Panc1 (cell line): Measurements from ENCODE around the gene CCT5. TPM values are rescaled to one million over a fixed set of nuclear protein-coding genes. Genes with fewer than 3 reads are reported as not detected.
A peak's percentile ranks its signal among the peaks of the same experiment; 100 is the strongest.

ENCODE experiments used
- ATAC-seq: fragments of 200-7000 bp; cut with Tn5 transposase; 2 replicates; pipeline ENCODE4 v1.9.1; 2020; ENCODE audit warnings: mild to moderate bottlenecking, moderate library complexity
- BruUV-seq: library from RNA; stranded (reverse); fragments of 400-500 nt; replicated peaks from 2 replicates; lab custom pipeline; 2021; lab: Mats Ljungman, UMichigan
- CTCF ChIA-PET: fragments of 300-600 bp; sonication (Branson Sonifier 250); formaldehyde crosslinking; loops from one replicate; lab custom pipeline; 2022; ENCODE audit warnings: antibody characterized with exemption; lab: Charles Lee
- POLR2A ChIA-PET: fragments of 300-600 bp; sonication (Branson Sonifier 250); formaldehyde crosslinking; loops from one replicate; lab custom pipeline; 2022; ENCODE audit warnings: antibody characterized with exemption; lab: Charles Lee
- DNase-seq: peaks from one replicate; pipeline ENCODE4 v3.0.0-alpha.2; 2010; ENCODE audit warnings: low read depth, low spot score
- H3K27ac ChIP-seq: 2 replicates; pipeline ENCODE4 v1.5.1; 2011; ENCODE audit warnings: mild to moderate bottlenecking, low read length, inconsistent platforms
- H3K27me3 ChIP-seq: fragments of 200-500 bp; sonication (Bioruptor generic); 2 replicates; pipeline ENCODE4 v1.6.0; 2014; ENCODE audit warnings: low read length, inconsistent platforms; ENCODE audit not compliant: control insufficient read depth, insufficient read depth
- H3K36me3 ChIP-seq: fragments of 200-500 bp; sonication (Bioruptor generic); 2 replicates; pipeline ENCODE4 v1.5.1; 2014; ENCODE audit warnings: inconsistent platforms, mild to moderate bottlenecking, low read length, moderate library complexity; ENCODE audit not compliant: control insufficient read depth, insufficient read depth
- H3K4me1 ChIP-seq: 2 replicates; pipeline ENCODE4 v1.5.1; 2011; ENCODE audit warnings: inconsistent platforms, mild to moderate bottlenecking, low read length, moderate library complexity; ENCODE audit not compliant: control insufficient read depth, insufficient read depth
- H3K4me3 ChIP-seq, 2 experiments: 2 replicates each; pipeline ENCODE4 v1.5.1; 2011 to 2012; ENCODE audit warnings: low read depth in 2 of 2, low read length in 2 of 2, mild to moderate bottlenecking in 2 of 2, inconsistent platforms in 1 of 2, moderate library complexity in 1 of 2
- H3K9me3 ChIP-seq: fragments of 200-500 bp; sonication (Bioruptor generic); 2 replicates; pipeline ENCODE4 v1.5.1; 2014; ENCODE audit warnings: low read depth, mild to moderate bottlenecking, inconsistent platforms, low read length, moderate library complexity; ENCODE audit not compliant: control insufficient read depth, insufficient read depth
- POLR2AphosphoS5 ChIP-seq: IDR thresholded peaks from 2 replicates; pipeline ENCODE4 v1.6.1; 2012; ENCODE audit warnings: mild to moderate bottlenecking, low read depth, low read length, moderate library complexity
- SIN3A ChIP-seq: IDR thresholded peaks from 2 replicates; pipeline ENCODE4 v1.6.1; 2012; ENCODE audit warnings: low read depth, mild to moderate bottlenecking, low read length, moderate library complexity, borderline replicate concordance; ENCODE audit not compliant: insufficient read depth
- TCF7L2 ChIP-seq: IDR thresholded peaks from 2 replicates; pipeline ENCODE4 v1.6.1; 2011; ENCODE audit warnings: mild to moderate bottlenecking, low read depth, low read length, inconsistent platforms
- in situ Hi-C: cut with HindIII; loops from 2 replicates; pipeline ENCODE4 v1.10.0; 2016; ENCODE audit warnings: low sequenced_read_pairs, low pct_unique_long_range_greater_than_20kb
- intact Hi-C: fragments of 100-400 bp; cut with micrococcal nuclease; formaldehyde crosslinking; loops from one replicate; pipeline ENCODE4 v1.10.0; 2022; ENCODE audit not compliant: unreplicated experiment
- total RNA-seq: library from RNA; stranded (reverse); gene quantifications from one replicate; pipeline ENCODE4 v1.2.1, GENCODE V29; 2021; ENCODE audit not compliant: unreplicated experiment
- TF ChIP-seq, protein P1 (sequence below): fragments of 450-650 bp; IDR thresholded peaks from 2 replicates; pipeline ENCODE4 v1.5.1; 2017; ENCODE audit warnings: mild to moderate bottlenecking
- TF ChIP-seq, protein P2 (sequence below), 2 experiments: IDR thresholded peaks; 2 replicates each; pipeline ENCODE4 v1.6.1; 2011 to 2012; ENCODE audit warnings: low read depth in 2 of 2, control low read depth in 1 of 2, low read length in 1 of 2, mild to moderate bottlenecking in 1 of 2, moderate library complexity in 1 of 2; ENCODE audit not compliant: insufficient read depth in 1 of 2

Gene CCT5
- total RNA-seq, 1 experiment from 2014 or later = 476 TPM

DNA sequence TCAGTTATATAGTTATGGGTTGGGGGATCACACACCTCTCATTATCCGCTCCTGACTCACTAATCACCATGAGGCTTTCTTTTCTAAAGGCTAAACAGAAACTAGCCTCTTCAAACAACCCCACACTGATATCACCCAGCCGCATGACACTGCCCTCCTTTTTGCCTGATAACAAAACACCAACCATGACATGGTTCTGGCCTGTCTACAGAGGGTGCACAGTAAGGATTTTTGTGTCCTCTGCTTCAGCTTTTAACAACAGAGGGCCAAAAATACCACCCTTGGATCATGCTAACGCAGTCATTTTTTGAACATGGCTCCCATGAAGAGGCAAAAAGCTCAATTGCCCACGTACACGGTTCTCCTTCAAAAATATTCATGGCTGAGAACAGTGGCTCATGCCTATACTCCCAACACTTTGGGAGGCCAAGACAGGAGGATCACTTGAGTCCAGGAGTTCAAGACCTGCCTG, 53.7 kb downstream of the CCT5 start:
- CTCF ChIA-PET = interaction anchor here (1.7 kb wide), 1 partner anchor 20 kb away, joined by 5 read pairs; no protein-coding TSS in a partner anchor
- intact Hi-C loops (no loop called here), in situ Hi-C loops (no loop called here)

GRCh38 chr5:10304932-10305331, 54.9 kb downstream of the CCT5 start:
- CTCF ChIA-PET = interaction anchor here (1.7 kb wide), 1 partner anchor 21 kb away, joined by 5 read pairs; no protein-coding TSS in a partner anchor
- ATAC-seq = peak; percentile 29; the same call in 1 of the 2 replicates

More for the DNA sequence above, 53.7 kb downstream of the CCT5 start:
- Histone ChIP-seq H3K27me3 (no peaks in the 10 kb centered on the region), H3K4me3 (no peak overlapping the region), H3K36me3 (no peaks in the 10 kb centered on the region), H3K9me3 (no peaks in the 10 kb centered on the region), H3K27ac (peak overlapping the region; percentile 26; the same call in 1 of the 2 replicates), H3K4me1 (peaks cover 45% of the 10 kb centered on the region)
- DNase-seq (no peak), ATAC-seq (no peak)
- no peak for TF ChIP-seq TCF7L2
- TF ChIP-seq, protein P1, sequence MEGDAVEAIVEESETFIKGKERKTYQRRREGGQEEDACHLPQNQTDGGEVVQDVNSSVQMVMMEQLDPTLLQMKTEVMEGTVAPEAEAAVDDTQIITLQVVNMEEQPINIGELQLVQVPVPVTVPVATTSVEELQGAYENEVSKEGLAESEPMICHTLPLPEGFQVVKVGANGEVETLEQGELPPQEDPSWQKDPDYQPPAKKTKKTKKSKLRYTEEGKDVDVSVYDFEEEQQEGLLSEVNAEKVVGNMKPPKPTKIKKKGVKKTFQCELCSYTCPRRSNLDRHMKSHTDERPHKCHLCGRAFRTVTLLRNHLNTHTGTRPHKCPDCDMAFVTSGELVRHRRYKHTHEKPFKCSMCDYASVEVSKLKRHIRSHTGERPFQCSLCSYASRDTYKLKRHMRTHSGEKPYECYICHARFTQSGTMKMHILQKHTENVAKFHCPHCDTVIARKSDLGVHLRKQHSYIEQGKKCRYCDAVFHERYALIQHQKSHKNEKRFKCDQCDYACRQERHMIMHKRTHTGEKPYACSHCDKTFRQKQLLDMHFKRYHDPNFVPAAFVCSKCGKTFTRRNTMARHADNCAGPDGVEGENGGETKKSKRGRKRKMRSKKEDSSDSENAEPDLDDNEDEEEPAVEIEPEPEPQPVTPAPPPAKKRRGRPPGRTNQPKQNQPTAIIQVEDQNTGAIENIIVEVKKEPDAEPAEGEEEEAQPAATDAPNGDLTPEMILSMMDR = no peak
- TF ChIP-seq SIN3A = no peak
- TF ChIP-seq, protein P2, sequence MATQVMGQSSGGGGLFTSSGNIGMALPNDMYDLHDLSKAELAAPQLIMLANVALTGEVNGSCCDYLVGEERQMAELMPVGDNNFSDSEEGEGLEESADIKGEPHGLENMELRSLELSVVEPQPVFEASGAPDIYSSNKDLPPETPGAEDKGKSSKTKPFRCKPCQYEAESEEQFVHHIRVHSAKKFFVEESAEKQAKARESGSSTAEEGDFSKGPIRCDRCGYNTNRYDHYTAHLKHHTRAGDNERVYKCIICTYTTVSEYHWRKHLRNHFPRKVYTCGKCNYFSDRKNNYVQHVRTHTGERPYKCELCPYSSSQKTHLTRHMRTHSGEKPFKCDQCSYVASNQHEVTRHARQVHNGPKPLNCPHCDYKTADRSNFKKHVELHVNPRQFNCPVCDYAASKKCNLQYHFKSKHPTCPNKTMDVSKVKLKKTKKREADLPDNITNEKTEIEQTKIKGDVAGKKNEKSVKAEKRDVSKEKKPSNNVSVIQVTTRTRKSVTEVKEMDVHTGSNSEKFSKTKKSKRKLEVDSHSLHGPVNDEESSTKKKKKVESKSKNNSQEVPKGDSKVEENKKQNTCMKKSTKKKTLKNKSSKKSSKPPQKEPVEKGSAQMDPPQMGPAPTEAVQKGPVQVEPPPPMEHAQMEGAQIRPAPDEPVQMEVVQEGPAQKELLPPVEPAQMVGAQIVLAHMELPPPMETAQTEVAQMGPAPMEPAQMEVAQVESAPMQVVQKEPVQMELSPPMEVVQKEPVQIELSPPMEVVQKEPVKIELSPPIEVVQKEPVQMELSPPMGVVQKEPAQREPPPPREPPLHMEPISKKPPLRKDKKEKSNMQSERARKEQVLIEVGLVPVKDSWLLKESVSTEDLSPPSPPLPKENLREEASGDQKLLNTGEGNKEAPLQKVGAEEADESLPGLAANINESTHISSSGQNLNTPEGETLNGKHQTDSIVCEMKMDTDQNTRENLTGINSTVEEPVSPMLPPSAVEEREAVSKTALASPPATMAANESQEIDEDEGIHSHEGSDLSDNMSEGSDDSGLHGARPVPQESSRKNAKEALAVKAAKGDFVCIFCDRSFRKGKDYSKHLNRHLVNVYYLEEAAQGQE (IDR thresholded peaks at IDR 0.05; ENCODE audit: insufficient read depth in 1 of 2, low read depth in 2 of 2, low read length in 1 of 2) = no peak
- TF ChIP-seq POLR2AphosphoS5 = no peak
- POLR2A ChIA-PET = interaction anchor here (0.6 to 1.1 kb wide), 2 partner anchors 24 to 54 kb away, joined by 3 to 7 read pairs; no protein-coding TSS in a partner anchor
- no TSS peak for BruUV-seq

More at GRCh38 chr5:10304932-10305331, 54.9 kb downstream of the CCT5 start:
- intact Hi-C loops (no loop called here), in situ Hi-C loops (no loop called here)
- H3K27me3 ChIP-seq = no peaks in the 10 kb centered on the region
- POLR2A ChIA-PET = interaction anchor here (1.1 kb wide), 1 partner anchor 53 kb away, joined by 3 read pairs; no protein-coding TSS in a partner anchor
- no peak for DNase-seq
- BruUV-seq = no TSS peak
- no peak overlapping the region for H3K4me3 ChIP-seq
- no peaks in the 10 kb centered on the region for H3K9me3 ChIP-seq
- H3K27ac ChIP-seq = peak overlapping the region; percentile 15; the same call in 1 of the 2 replicates
- TF ChIP-seq, protein P1 = peak; percentile 67; the same call in 1 of the 2 replicates
- TF ChIP-seq, protein P2 (IDR thresholded peaks at IDR 0.05; ENCODE audit: insufficient read depth in 1 of 2, low read depth in 2 of 2, low read length in 1 of 2) = no peak
- no peak for TF ChIP-seq TCF7L2
- H3K4me1 ChIP-seq = peaks cover 49% of the 10 kb centered on the region
- H3K36me3 ChIP-seq = no peaks in the 10 kb centered on the region
